Heart right ventricle (tissue), 16 donors: ENCODE measurements around the gene PDE4A. TPM values are rescaled to one million over a fixed set of nuclear protein-coding genes. Genes with fewer than 3 reads are reported as not detected.

Source experiments
- ATAC-seq, 8 donors: fragments of 200-7000 bp; cut with Tn5 transposase; one replicate each; pipeline ENCODE4 v1.9.1; 2020; ENCODE audit warnings: mild to moderate bottlenecking in 8 of 8, moderate library complexity in 8 of 8, moderate number of reproducible peaks in 1 of 8
- DNase-seq, 2 donors: peaks; one replicate each; pipeline ENCODE4 v3.0.0-alpha.2; 2020
- H3K27ac ChIP-seq, 10 donors: fragments of 200-600 bp; sonication (generic) in 2 of 10; one replicate each; pipeline versions ENCODE4 v1.5.0 to v1.8.0; 2020 to 2022; ENCODE audit warnings: mild to moderate bottlenecking in 3 of 10
- H3K27me3 ChIP-seq, 7 donors: fragments of 200-600 bp; one replicate each; pipeline ENCODE4 v1.8.0; 2021 to 2022; ENCODE audit warnings: mild to moderate bottlenecking in 2 of 7
- H3K36me3 ChIP-seq, 9 donors: fragments of 200-600 bp; sonication (generic) in 1 of 9; one replicate each; pipeline versions ENCODE4 v1.5.0 to v1.8.0; 2020 to 2022; ENCODE audit warnings: mild to moderate bottlenecking in 2 of 9
- H3K4me1 ChIP-seq, 9 donors: fragments of 200-600 bp; sonication (generic) in 1 of 9; one replicate each; pipeline versions ENCODE4 v1.5.0 to v1.8.0; 2020 to 2022; ENCODE audit warnings: mild to moderate bottlenecking in 4 of 9
- H3K4me3 ChIP-seq, 10 donors: fragments of 200-600 bp; sonication (generic) in 2 of 10; one replicate each; pipeline versions ENCODE4 v1.5.0 to v1.8.0; 2020 to 2022; ENCODE audit warnings: mild to moderate bottlenecking in 7 of 10, moderate library complexity in 2 of 10
- H3K9me3 ChIP-seq, 11 donors: fragments of 200-600 bp in 10 of 11; sonication (generic) in 2 of 11; one replicate each; pipeline versions ENCODE4 v1.5.0 to v1.8.0; 2013 to 2022; ENCODE audit warnings: mild to moderate bottlenecking in 2 of 11, control low read depth in 1 of 11, moderate library complexity in 1 of 11
- CTCF ChIP-seq, 9 donors: fragments of 200-600 bp; sonication (generic) in 2 of 9; IDR thresholded peaks; one replicate each; pipeline versions ENCODE4 v1.5.0 to v1.8.0; 2021 to 2022; ENCODE audit warnings: antibody characterized with exemption in 9 of 9, mild to moderate bottlenecking in 5 of 9, moderate library complexity in 1 of 9
- WGBS, 2 donors: extraction: QIAGEN DNeasy Blood & Tissue Kit; methylation state at CpG; one replicate each; pipeline ENCODE4 v1.1.7; 2013; ENCODE audit warnings: inconsistent platforms in 1 of 2; 5-methylcytosine and 5-hydroxymethylcytosine counted together
- intact Hi-C, 10 donors: fragments of 100-400 bp; cut with DNase I; formaldehyde crosslinking; loops; one replicate each; pipeline versions ENCODE4 v1.11.1 to v1.14.2; 2022
- polyA plus RNA-seq, 2 donors: library from polyadenylated mRNA; stranded (reverse); fragments of 200-250 nt; gene quantifications; one replicate each; pipeline ENCODE4 v1.2.3, GENCODE V29; 2013
- total RNA-seq, 10 donors: library from RNA; stranded (reverse); fragmentation: NEBNext Ultra II Directional in 3 of 10; extraction: Animal tissue kit (Norgen Biotek cat#: 25700) in 3 of 10; gene quantifications; one replicate each; pipeline versions ENCODE4 v1.2.1 to v1.2.4, GENCODE V29; 2021 to 2023
- donor health status: Arrhythmogenic right ventricular cardiomyopathy.
- donor health status: ischemic (EF 13 %, LVEDD 7.1; RV severe dilation, severe dysfunction).
- donor health status: healthy with polysubstance abuse.
- donor health status: DM: no; HTN: yes; CAD: no.
- donor health status: DM: no; HTN: no; CAD: no.
- donor health status: ischemic (EF 25% LVEDD 6.9; RV normal size, moderate dysfunction).
- donor health status: ischemic (EF 25% LVEDD 5.7; RV mildly dilated, moderate dysfunction).
- donor health status: healthy.
- donor health status: DM: yes; HTN: yes; CAD: no.
- donor health status: Ischemic cardiomyopathy.
- donor health status: ischemic (EF 35%, LVEDD 5.7; RV mildly dilated, moderate dysfunction).
- donor health status: nonischemic (EF 11% LVEDD 7.7; RV severe dilation, severe dysfunction).
- donor health status: DM: yes; HTN: yes; CAD: no.
- donor health status: PGD.
- donor health status: ischemic (EF 29% LVEDD 5.4; RV normal size, mild dysfunction).
- donor health status: nonischemic (EF 23%, LVEDD 6.1; RV moderate dilation, normal function).

PDE4A gene
- total and polyA plus RNA-seq, 12 donors = 3.5 to 50.7 (median 17.0) TPM

DNA sequence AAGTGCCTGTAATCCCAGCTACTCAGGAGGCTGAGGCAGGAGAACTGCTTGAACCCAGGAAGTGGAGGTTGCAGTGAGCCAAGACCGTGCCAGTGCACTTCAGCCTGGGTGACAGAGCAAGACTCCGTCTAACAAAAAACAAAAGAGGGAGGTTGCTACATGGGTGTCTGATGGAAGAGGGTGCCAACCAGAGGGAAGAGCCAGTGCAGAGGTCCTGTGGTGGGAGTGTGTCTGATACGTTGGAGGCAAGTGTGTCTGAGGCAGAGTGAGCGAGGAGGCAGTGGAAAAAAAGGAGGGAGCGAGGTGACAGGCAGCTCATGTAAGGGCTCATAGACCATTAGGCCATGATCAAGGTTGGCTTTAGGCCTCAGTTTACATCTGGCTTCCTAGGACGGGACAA, 6.8 kb downstream of the PDE4A start:
- no peaks in the 10 kb centered on the region for H3K9me3 ChIP-seq
- no peaks in the 10 kb centered on the region for H3K36me3 ChIP-seq
- peak overlapping the region in 1 of 10 donors; percentile 64 for H3K27ac ChIP-seq
- peaks cover 19 to 35% (median 27%) of the 10 kb centered on the region in 7 donors for H3K27me3 ChIP-seq
- H3K4me3 ChIP-seq = no peak overlapping the region
- H3K4me1 ChIP-seq = peaks cover 10 to 73% (median 19%) of the 10 kb centered on the region in 9 donors
- 81 to 88% methylated on average over 6 of the region's 6 CpGs for WGBS, 2 donors
- no peak for ATAC-seq
- intact Hi-C loops = no loop called here
- TF ChIP-seq CTCF (IDR thresholded peaks at IDR 0.05) = no peak
- DNase-seq = no peak

DNA sequence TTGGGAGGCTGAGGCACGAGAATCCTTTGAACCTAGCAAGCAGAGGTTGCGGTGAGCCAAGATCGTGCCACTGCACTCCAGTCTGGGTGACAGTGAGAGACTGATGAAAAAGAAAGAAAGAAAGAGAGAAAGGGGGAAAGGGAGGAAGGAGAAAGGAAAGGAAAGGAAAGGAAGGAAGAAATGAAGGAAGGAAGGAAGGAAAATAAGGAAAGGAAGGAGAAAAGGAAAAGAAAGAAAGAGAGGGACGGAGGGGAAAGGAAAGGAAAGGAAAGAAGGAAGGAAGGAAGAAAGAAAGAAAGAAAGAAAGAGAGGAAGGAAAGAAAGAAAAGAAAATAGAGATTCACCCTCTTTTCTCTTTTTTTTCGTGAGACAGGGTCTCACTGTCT, 8.7 kb downstream of the PDE4A start:
- WGBS, 2 donors = 66 to 67% methylated on average over 5 of the region's 5 CpGs
- no peak for TF ChIP-seq CTCF (IDR thresholded peaks at IDR 0.05)
- Histone ChIP-seq H3K27me3 (peaks cover 3 to 16% (median 9%) of the 10 kb centered on the region in 7 donors), H3K4me1 (peaks cover 9 to 70% (median 27%) of the 10 kb centered on the region in 9 donors), H3K27ac (peak overlapping the region in 1 of 10 donors; percentile 64), H3K9me3 (no peaks in the 10 kb centered on the region), H3K36me3 (peaks cover 0 to 6% (median 0%) of the 10 kb centered on the region in 9 donors), H3K4me3 (no peak overlapping the region)
- intact Hi-C loops = no loop called here
- ATAC-seq (no peak), DNase-seq (no peak)

- H3K9me3 ChIP-seq = no peaks in the 10 kb centered on the region
- H3K36me3 ChIP-seq = peaks cover 0 to 6% (median 0%) of the 10 kb centered on the region in 9 donors
- peak overlapping the region in 9 of 10 donors; percentile 18 to 89 (median 68) for H3K27ac ChIP-seq
- H3K4me3 ChIP-seq = peak overlapping the region; percentile 43 to 86 (median 69)
- ATAC-seq (peak; percentile 47 to 86 (median 68)), DNase-seq (peak; percentile 40 to 79)
- peaks cover 2 to 54% (median 20%) of the 10 kb centered on the region in 9 donors for H3K4me1 ChIP-seq
- 3 to 4% methylated on average over 48 to 75 of the region's 75 CpGs for WGBS, 2 donors
- TF ChIP-seq CTCF (IDR thresholded peaks at IDR 0.05) = no peak
- intact Hi-C loops = no loop called here
- no peaks in the 10 kb centered on the region for H3K27me3 ChIP-seq
Observed at GRCh38 chr19:10430505-10431253, 10.3 kb downstream of the PDE4A start.

- intact Hi-C loops = no loop called here
- DNase-seq (no peak), ATAC-seq (peak in 5 of 8 donors; percentile 1 to 12 (median 7))
- H3K36me3 ChIP-seq = peaks cover 0 to 6% (median 0%) of the 10 kb centered on the region in 9 donors
- peak overlapping the region; percentile 43 to 86 (median 69) for H3K4me3 ChIP-seq
- peak overlapping the region in 8 of 10 donors; percentile 50 to 89 (median 73) for H3K27ac ChIP-seq
- H3K27me3 ChIP-seq = no peaks in the 10 kb centered on the region
- H3K9me3 ChIP-seq = no peaks in the 10 kb centered on the region
- peaks cover 2 to 51% (median 20%) of the 10 kb centered on the region in 9 donors for H3K4me1 ChIP-seq
- 13 to 17% methylated on average over 25 of the region's 25 CpGs for WGBS, 2 donors
- peak in 1 of 9 donors; percentile 3 for TF ChIP-seq CTCF (IDR thresholded peaks at IDR 0.05)
Observed at GRCh38 chr19:10431254-10431942, 11.1 kb downstream of the PDE4A start.
